Naive thymus-derived CD4-positive, alpha-beta T cell (primary cell): ENCODE results near the gene SAT1. TPM values are rescaled to one million over a fixed set of nuclear protein-coding genes. Genes with fewer than 3 reads are reported as not detected.

Source experiments
- ATAC-seq: fragments of 150-1000 bp; cut with Tn5 transposase; 2 replicates; pipeline ENCODE4 v1.10.0; 2021; ENCODE audit warnings: mild to moderate bottlenecking, moderate library complexity
- CTCF ChIA-PET: fragments of 350-600 bp; sonication (Branson Sonifier 250); formaldehyde crosslinking; loops from one replicate; lab custom pipeline; 2021; ENCODE audit warnings: antibody characterized with exemption; lab: Charles Lee
- POLR2A ChIA-PET: fragments of 350-600 bp; sonication (Branson Sonifier 250); formaldehyde crosslinking; loops from one replicate; lab custom pipeline; 2021; ENCODE audit warnings: antibody characterized with exemption, inconsistent platforms; lab: Charles Lee
- DNase-seq, 9 donors: peaks; one replicate each; pipeline versions ENCODE4 v3.0.0 to v3.0.0-alpha.2; 2020 to 2022; ENCODE audit warnings: mixed read lengths in 1 of 9
- H3K27ac ChIP-seq: one replicate; pipeline ENCODE4 v1.7.0; 2013; ENCODE audit warnings: mild to moderate bottlenecking, low read depth, low read length, moderate library complexity
- H3K27me3 ChIP-seq, 2 donors: one replicate each; pipeline ENCODE4 v1.7.0; 2013; ENCODE audit warnings: low read length in 2 of 2, mild to moderate bottlenecking in 2 of 2, moderate library complexity in 2 of 2; ENCODE audit not compliant: control insufficient read depth in 2 of 2, insufficient read depth in 2 of 2
- H3K36me3 ChIP-seq, 3 experiments: 1 replicate in 2 of 3; 2 replicates in 1 of 3; pipeline ENCODE4 v1.7.0; 2013; ENCODE audit warnings: low read length in 3 of 3, mild to moderate bottlenecking in 3 of 3, moderate library complexity in 1 of 3; ENCODE audit not compliant: insufficient read depth in 3 of 3, control insufficient read depth in 2 of 3
- H3K4me1 ChIP-seq, 2 donors: one replicate each; pipeline ENCODE4 v1.7.0; 2013; ENCODE audit warnings: low read length in 2 of 2, mild to moderate bottlenecking in 2 of 2, moderate library complexity in 1 of 2; ENCODE audit not compliant: control insufficient read depth in 2 of 2, insufficient read depth in 2 of 2
- H3K4me3 ChIP-seq: 2 replicates; pipeline ENCODE4 v1.7.0; 2013; ENCODE audit warnings: mild to moderate bottlenecking, low read length
- H3K9me3 ChIP-seq, 3 experiments: 1 replicate in 2 of 3; 2 replicates in 1 of 3; pipeline ENCODE4 v1.7.0; 2013; ENCODE audit warnings: low read length in 3 of 3; ENCODE audit not compliant: control insufficient read depth in 2 of 3
- H3K27ac Mint-ChIP-seq, 9 donors: one replicate each; pipeline ENCODE4 v1.8.0; 2020 to 2022; ENCODE audit warnings: mixed read lengths in 9 of 9, mild to moderate bottlenecking in 8 of 9, moderate library complexity in 5 of 9, inconsistent platforms in 2 of 9
- H3K27me3 Mint-ChIP-seq, 5 donors: one replicate each; pipeline ENCODE4 v1.8.0; 2021 to 2022; ENCODE audit warnings: mixed read lengths in 5 of 5, mild to moderate bottlenecking in 1 of 5
- H3K36me3 Mint-ChIP-seq, 5 donors: one replicate each; pipeline ENCODE4 v1.8.0; 2020 to 2022; ENCODE audit warnings: mixed read lengths in 5 of 5, mild to moderate bottlenecking in 3 of 5, inconsistent platforms in 1 of 5
- H3K4me1 Mint-ChIP-seq, 7 donors: one replicate each; pipeline ENCODE4 v1.8.0; 2020 to 2022; ENCODE audit warnings: mixed read lengths in 7 of 7, mild to moderate bottlenecking in 3 of 7, inconsistent platforms in 1 of 7
- H3K4me3 Mint-ChIP-seq, 10 donors: one replicate each; pipeline ENCODE4 v1.8.0; 2020 to 2022; ENCODE audit warnings: mild to moderate bottlenecking in 10 of 10, mixed read lengths in 10 of 10, moderate library complexity in 6 of 10, inconsistent platforms in 2 of 10
- H3K9me3 Mint-ChIP-seq, 11 donors: one replicate each; pipeline ENCODE4 v1.8.0; 2020 to 2022; ENCODE audit warnings: mixed read lengths in 11 of 11, mild to moderate bottlenecking in 4 of 11, inconsistent platforms in 1 of 11, moderate library complexity in 1 of 11
- intact Hi-C, 2 donors: fragments of 100-400 bp; cut with micrococcal nuclease; formaldehyde crosslinking; loops; one replicate each; pipeline ENCODE4 v1.15.1; 2023
- polyA plus RNA-seq, 2 donors: library from polyadenylated mRNA; unstranded; fragments of 300-500 nt; fragmentation: Illumina TruSeq; gene quantifications; one replicate each; pipeline ENCODE4 v1.2.3, GENCODE V29; 2021
- total RNA-seq, 6 experiments: library from RNA in 5 of 6; stranded (reverse) in 5 of 6; gene quantifications; 1 replicate in 5 of 6; 2 replicates in 1 of 6; pipeline ENCODE4 v1.2.3 and lab custom pipeline; 2021 to 2026

The SAT1 gene
- total and polyA plus RNA-seq, 7 experiments from 2014 or later: 67.9 to 1,059 (median 124) TPM

DNA sequence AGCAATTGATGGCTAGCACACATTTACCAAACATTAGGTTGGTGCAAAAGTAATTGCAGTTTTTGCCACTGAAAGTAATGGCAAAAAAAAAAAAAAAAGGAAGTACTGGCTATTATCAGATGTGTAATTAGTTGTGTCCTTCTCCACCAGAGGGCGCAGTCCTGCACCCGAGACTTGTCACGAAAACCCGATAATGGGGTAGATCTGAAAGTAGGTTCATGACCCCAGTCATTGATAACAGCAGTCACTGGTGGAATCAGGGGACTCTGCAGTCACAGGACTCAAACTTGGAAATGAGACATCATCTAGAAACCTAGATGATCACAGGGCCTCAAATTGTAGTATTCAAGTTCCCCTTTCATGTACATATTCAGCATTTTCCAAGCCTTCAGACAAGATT is 26.8 kb upstream of the SAT1 start:
- H3K9me3 Mint-ChIP-seq: no peaks in the 10 kb centered on the region
- Histone ChIP-seq H3K9me3 (no peaks in the 10 kb centered on the region), H3K4me1 (no peaks in the 10 kb centered on the region), H3K36me3 (no peaks in the 10 kb centered on the region), H3K27ac (no peak overlapping the region), H3K27me3 (no peaks in the 10 kb centered on the region), H3K4me3 (no peak overlapping the region)
- H3K27me3 Mint-ChIP-seq: no peaks in the 10 kb centered on the region
- ChIA-PET POLR2A (no interaction called here), CTCF (interaction anchor here (0.6 to 1.1 kb wide), 3 partner anchors 19 to 146 kb away, joined by 4 to 9 read pairs (median 6); no protein-coding TSS in a partner anchor)
- H3K4me3 Mint-ChIP-seq: peak overlapping the region in 2 of 10 donors; percentile 33 to 54
- H3K4me1 Mint-ChIP-seq: peaks cover 0 to 6% (median 0%) of the 10 kb centered on the region in 7 donors
- intact Hi-C loops: loop anchor here (1.0 to 2.0 kb wide), 6 partner anchors 17 to 146 kb away; partner anchors contain the start of gene SAT1 (in 1 of the 2)
- DNase-seq (peak in 8 of 9 donors; percentile 23 to 63 (median 47)), ATAC-seq (peak; percentile 84)
- H3K27ac Mint-ChIP-seq: no peak overlapping the region
- no peaks in the 10 kb centered on the region for H3K36me3 Mint-ChIP-seq

GRCh38 chrX:23759821-23760220 is 23.2 kb upstream of the SAT1 start:
- H3K27ac Mint-ChIP-seq: peak overlapping the region in 1 of 9 donors; percentile 42
- Histone ChIP-seq H3K36me3 (no peaks in the 10 kb centered on the region), H3K4me3 (no peak overlapping the region), H3K27ac (no peak overlapping the region), H3K9me3 (no peaks in the 10 kb centered on the region), H3K27me3 (no peaks in the 10 kb centered on the region), H3K4me1 (no peaks in the 10 kb centered on the region)
- H3K27me3 Mint-ChIP-seq: no peaks in the 10 kb centered on the region
- H3K36me3 Mint-ChIP-seq: no peaks in the 10 kb centered on the region
- H3K9me3 Mint-ChIP-seq: no peaks in the 10 kb centered on the region
- ATAC-seq: no peak
- no peak overlapping the region for H3K4me3 Mint-ChIP-seq
- ChIA-PET POLR2A (no interaction called here), CTCF (no interaction called here)
- H3K4me1 Mint-ChIP-seq: peaks cover 0 to 6% (median 0%) of the 10 kb centered on the region in 7 donors
- no peak for DNase-seq
- intact Hi-C loops: no loop called here

- DNase-seq (no peak), ATAC-seq (no peak)
- Mint-ChIP-seq H3K4me1 (no peaks in the 10 kb centered on the region), H3K36me3 (peaks cover 0 to 4% (median 0%) of the 10 kb centered on the region in 5 donors), H3K9me3 (peaks cover 0 to 1% (median 0%) of the 10 kb centered on the region in 11 donors), H3K27ac (no peak overlapping the region), H3K27me3 (no peaks in the 10 kb centered on the region), H3K4me3 (no peak overlapping the region)
- no peaks in the 10 kb centered on the region for H3K9me3 ChIP-seq
- H3K36me3 ChIP-seq: no peaks in the 10 kb centered on the region
- ChIA-PET POLR2A (no interaction called here), CTCF (no interaction called here)
- H3K27ac ChIP-seq: no peak overlapping the region
- H3K27me3 ChIP-seq: no peaks in the 10 kb centered on the region
- no peak overlapping the region for H3K4me3 ChIP-seq
- intact Hi-C loops: no loop called here
- no peaks in the 10 kb centered on the region for H3K4me1 ChIP-seq
Measured at GRCh38 chrX:23764188-23764984, 18.6 kb upstream of the SAT1 start.

- H3K4me1 ChIP-seq: no peaks in the 10 kb centered on the region
- ATAC-seq (no peak), DNase-seq (no peak)
- H3K9me3 ChIP-seq: no peaks in the 10 kb centered on the region
- ChIA-PET CTCF (no interaction called here), POLR2A (no interaction called here)
- Mint-ChIP-seq H3K27ac (no peak overlapping the region), H3K4me3 (no peak overlapping the region), H3K27me3 (no peaks in the 10 kb centered on the region), H3K9me3 (peaks cover 0 to 1% (median 0%) of the 10 kb centered on the region in 11 donors), H3K4me1 (no peaks in the 10 kb centered on the region), H3K36me3 (peaks cover 0 to 4% (median 0%) of the 10 kb centered on the region in 5 donors)
- H3K36me3 ChIP-seq: no peaks in the 10 kb centered on the region
- H3K27me3 ChIP-seq: no peaks in the 10 kb centered on the region
- no peak overlapping the region for H3K27ac ChIP-seq
- no peak overlapping the region for H3K4me3 ChIP-seq
- intact Hi-C loops: no loop called here
Measured at GRCh38 chrX:23765449-23765848, 17.5 kb upstream of the SAT1 start.

GRCh38 chrX:23765868-23766267 is 17.1 kb upstream of the SAT1 start:
- no peak overlapping the region for H3K4me3 Mint-ChIP-seq
- Histone ChIP-seq H3K4me3 (no peak overlapping the region), H3K27ac (no peak overlapping the region), H3K27me3 (no peaks in the 10 kb centered on the region), H3K9me3 (no peaks in the 10 kb centered on the region), H3K4me1 (no peaks in the 10 kb centered on the region), H3K36me3 (no peaks in the 10 kb centered on the region)
- H3K4me1 Mint-ChIP-seq: no peaks in the 10 kb centered on the region
- H3K27ac Mint-ChIP-seq: no peak overlapping the region
- ATAC-seq: no peak
- intact Hi-C loops: no loop called here
- H3K9me3 Mint-ChIP-seq: peaks cover 0 to 1% (median 0%) of the 10 kb centered on the region in 11 donors
- DNase-seq: no peak
- ChIA-PET CTCF (no interaction called here), POLR2A (interaction anchor here (0.5 kb wide), 1 partner anchor 9 kb away, joined by 3 read pairs; no protein-coding TSS in a partner anchor)
- peaks cover 0 to 4% (median 0%) of the 10 kb centered on the region in 5 donors for H3K36me3 Mint-ChIP-seq
- no peaks in the 10 kb centered on the region for H3K27me3 Mint-ChIP-seq

- intact Hi-C loops: no loop called here
- peak; percentile 96 for ATAC-seq
- Histone ChIP-seq H3K27me3 (no peaks in the 10 kb centered on the region), H3K36me3 (no peaks in the 10 kb centered on the region), H3K27ac (peak overlapping the region; percentile 53), H3K4me1 (no peaks in the 10 kb centered on the region), H3K4me3 (peak overlapping the region; percentile 27), H3K9me3 (no peaks in the 10 kb centered on the region)
- ChIA-PET CTCF (no interaction called here), POLR2A (interaction anchor here (0.5 kb wide), 1 partner anchor 7 kb away, joined by 3 read pairs; no protein-coding TSS in a partner anchor)
- H3K36me3 Mint-ChIP-seq: peaks cover 0 to 4% (median 0%) of the 10 kb centered on the region in 5 donors
- H3K27me3 Mint-ChIP-seq: no peaks in the 10 kb centered on the region
- peaks cover 0 to 1% (median 0%) of the 10 kb centered on the region in 11 donors for H3K9me3 Mint-ChIP-seq
- peak overlapping the region; percentile 16 to 78 (median 56) for H3K4me3 Mint-ChIP-seq
- peak overlapping the region in 3 of 9 donors; percentile 14 to 54 (median 52) for H3K27ac Mint-ChIP-seq
- H3K4me1 Mint-ChIP-seq: no peaks in the 10 kb centered on the region
- DNase-seq: peak in 2 of 9 donors; percentile 16 to 20
Measured at GRCh38 chrX:23766650-23767551, 16.1 kb upstream of the SAT1 start.
